HT-29 (cell line): ENCODE results near the gene TXNL1. TPM values are rescaled to one million over a fixed set of nuclear protein-coding genes. Genes with fewer than 3 reads are reported as not detected.
"Not testable (repeated sequence)": the region's sequence is repeated elsewhere in the genome, so short reads cannot be mapped to it uniquely, and the experiment has no call there.

Experiments
- DNase-seq: peaks from one replicate; pipeline ENCODE4 v3.0.0-alpha.2; 2015; ENCODE audit warnings: low spot score
- total RNA-seq: library from RNA; depleted of rRNA; stranded (reverse); fragments of >200 nt; shearing (Covaris generic); gene quantifications from 2 replicates; pipeline ENCODE4 v1.2.3, GENCODE V29; 2014

Gene TXNL1
- total RNA-seq, 1 experiment from 2014 or later: 25.7 TPM

GRCh38 chr18:56645415-56646016, 7.1 kb upstream of the TXNL1 start:
- peak; percentile 6 for DNase-seq

- no peak for DNase-seq
Observed at GRCh38 chr18:56643381-56643780, 5.0 kb upstream of the TXNL1 start.

GRCh38 chr18:56641714-56642337, 3.4 kb upstream of the TXNL1 start:
- peak; percentile 2 for DNase-seq

- no peak for DNase-seq
Observed at GRCh38 chr18:56639571-56639970, 1.2 kb upstream of the TXNL1 start.

GRCh38 chr18:56639104-56639381, 651 bp upstream of the TXNL1 start:
- DNase-seq: peak; percentile 47

- DNase-seq: peak; percentile 19
Observed at GRCh38 chr18:56637711-56638231, 621 bp downstream of the TXNL1 start.

GRCh38 chr18:56637176-56637575, 1.2 kb downstream of the TXNL1 start:
- DNase-seq: peak; percentile 12

GRCh38 chr18:56635007-56635406, 3.4 kb downstream of the TXNL1 start:
- no peak for DNase-seq

GRCh38 chr18:56632070-56633022, 6.0 kb downstream of the TXNL1 start:
- no peak for DNase-seq

- DNase-seq: no peak
Observed at GRCh38 chr18:56627991-56628390, 10.4 kb downstream of the TXNL1 start.

GRCh38 chr18:56615738-56616520, 22.5 kb downstream of the TXNL1 start:
- DNase-seq: no peak

GRCh38 chr18:56606618-56607017, 31.8 kb downstream of the TXNL1 start:
- no peak for DNase-seq

- DNase-seq: no peak
Observed at GRCh38 chr18:56598422-56598821, 40.0 kb downstream of the TXNL1 start.

- DNase-seq: no peak
Observed at GRCh38 chr18:56593906-56594305, 44.5 kb downstream of the TXNL1 start.

GRCh38 chr18:56580026-56580425, 58.4 kb downstream of the TXNL1 start:
- DNase-seq: no peak

- DNase-seq: no peak
Observed at GRCh38 chr18:56579451-56579850, 58.9 kb downstream of the TXNL1 start.

- DNase-seq: no peak
Observed at GRCh38 chr18:56576826-56577573, 61.4 kb downstream of the TXNL1 start.

- peak; percentile 67 for DNase-seq
Observed at GRCh38 chr18:56575819-56576663, 62.4 kb downstream of the TXNL1 start.

- no peak for DNase-seq
Observed at GRCh38 chr18:56574861-56575260, 63.5 kb downstream of the TXNL1 start.

GRCh38 chr18:56572267-56572666, 66.1 kb downstream of the TXNL1 start:
- DNase-seq: not testable (repeated sequence)
